ENCODE data around the gene STMN1.

Gene STMN1

DNA sequence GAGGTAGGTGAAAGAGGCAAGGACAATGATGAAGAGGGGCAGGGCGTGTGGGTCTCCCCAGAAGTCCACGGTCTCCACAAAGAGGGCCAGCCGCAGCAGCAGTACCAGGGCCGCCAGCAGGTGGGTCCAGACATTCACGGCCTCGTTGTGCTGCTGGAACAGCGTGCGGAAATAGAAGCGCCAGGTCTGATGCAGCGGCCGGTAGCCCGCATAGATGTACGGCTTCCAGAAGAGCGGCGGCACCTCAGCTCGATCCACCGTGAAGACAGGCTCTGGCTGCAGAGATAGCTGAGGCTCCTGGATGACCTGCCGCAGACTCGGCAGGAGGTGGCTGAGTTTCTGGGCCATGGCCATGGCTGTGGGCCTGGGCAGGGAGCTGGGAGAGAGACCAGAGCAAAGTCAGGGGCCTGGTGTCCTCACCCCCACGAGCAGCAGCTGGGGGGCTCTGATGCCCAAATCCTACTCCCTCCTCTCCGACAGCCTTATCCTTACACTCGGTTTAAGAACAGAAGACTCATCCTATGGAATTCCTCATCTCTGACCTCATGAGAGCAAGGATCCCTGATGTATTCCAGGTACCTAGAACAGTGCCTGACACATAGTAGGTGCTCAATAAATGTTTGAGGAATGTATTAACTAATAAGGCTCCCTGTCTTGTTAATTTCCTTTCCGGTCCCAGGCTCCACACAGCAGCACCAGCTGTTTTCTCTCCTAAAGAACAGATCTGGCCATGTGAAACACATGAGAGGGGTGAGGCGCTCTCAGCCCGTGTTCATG lies 42.5 kb downstream of the STMN1 start:
- H3K27me3 ChIP-seq = no peaks in the 10 kb centered on the region
- H4K20me1 ChIP-seq = no peaks in the 10 kb centered on the region
- H3K4me1 ChIP-seq = peaks cover 32 to 44% (median 36%) of the 10 kb centered on the region in 10 experiments
- no peak overlapping the region; a peak in 1 of 22 replicates for H3K4me2 ChIP-seq
- peaks cover 0 to 20% (median 10%) of the 10 kb centered on the region in 11 experiments; a peak in 10 of 22 replicates for H3K36me3 ChIP-seq
- H3K27ac ChIP-seq = peak overlapping the region in 5 of 11 experiments; percentile 2 to 96 (median 92); a peak in 5 of 22 replicates
- no peak overlapping the region for H3K9ac ChIP-seq
- H3K4me3 ChIP-seq = no peak overlapping the region
- no peaks in the 10 kb centered on the region for H3K9me3 ChIP-seq (replicated peaks in 1 of 11)
- TF ChIP-seq Cebpa-rat (IDR thresholded peaks at IDR 0.05) = no peak

DNA sequence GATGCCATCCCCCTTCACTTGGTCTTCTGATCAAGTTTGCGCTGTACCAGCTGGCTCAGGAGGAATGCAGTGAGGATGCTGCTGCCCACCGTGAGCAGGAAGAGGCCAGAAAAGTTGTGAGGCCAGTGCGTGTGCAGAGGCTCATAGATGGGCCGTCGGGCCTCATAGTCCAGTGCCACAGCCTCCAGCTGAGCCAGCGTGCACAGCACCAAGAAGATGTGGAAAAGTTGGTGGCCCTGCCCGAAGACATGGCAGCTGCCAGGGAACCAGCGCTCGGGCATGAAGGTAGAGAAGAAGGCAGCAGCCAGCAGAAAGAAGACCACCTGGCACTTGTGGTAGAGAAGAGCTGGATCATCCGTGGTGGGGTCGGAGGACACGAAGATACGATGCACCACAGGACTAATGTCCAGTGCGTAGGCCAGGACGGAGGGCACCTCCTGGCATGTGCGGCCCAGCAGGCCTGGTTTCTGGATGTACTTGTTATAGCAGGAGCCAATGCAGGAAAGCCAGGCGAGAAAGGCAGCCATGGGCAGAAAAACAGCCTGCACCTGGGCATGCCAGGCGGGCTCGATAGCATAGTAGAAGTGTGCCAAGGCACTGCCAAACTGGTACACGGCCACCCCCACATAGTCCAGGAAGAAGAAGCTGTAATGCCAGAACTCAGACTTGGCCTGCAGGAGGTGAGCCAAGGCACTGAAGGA lies 43.3 kb downstream of the STMN1 start:
- peak overlapping the region in 1 of 11 experiments; percentile 88; a peak in 1 of 22 replicates for H3K9ac ChIP-seq
- no peaks in the 10 kb centered on the region for H3K27me3 ChIP-seq
- H4K20me1 ChIP-seq = no peaks in the 10 kb centered on the region
- peaks cover 37 to 50% (median 42%) of the 10 kb centered on the region in 10 experiments for H3K4me1 ChIP-seq
- peak overlapping the region in 7 of 11 experiments; percentile 88 to 96 (median 95); a peak in 12 of 22 replicates for H3K4me2 ChIP-seq
- no peak overlapping the region for H3K4me3 ChIP-seq
- TF ChIP-seq Cebpa-rat (IDR thresholded peaks at IDR 0.05) = no peak
- H3K36me3 ChIP-seq = peaks cover 0 to 20% (median 10%) of the 10 kb centered on the region in 11 experiments; a peak in 10 of 22 replicates
- H3K27ac ChIP-seq = peak overlapping the region in 9 of 11 experiments; percentile 88 to 98 (median 93); a peak in 19 of 22 replicates
- H3K9me3 ChIP-seq (replicated peaks in 1 of 11) = no peaks in the 10 kb centered on the region

DNA sequence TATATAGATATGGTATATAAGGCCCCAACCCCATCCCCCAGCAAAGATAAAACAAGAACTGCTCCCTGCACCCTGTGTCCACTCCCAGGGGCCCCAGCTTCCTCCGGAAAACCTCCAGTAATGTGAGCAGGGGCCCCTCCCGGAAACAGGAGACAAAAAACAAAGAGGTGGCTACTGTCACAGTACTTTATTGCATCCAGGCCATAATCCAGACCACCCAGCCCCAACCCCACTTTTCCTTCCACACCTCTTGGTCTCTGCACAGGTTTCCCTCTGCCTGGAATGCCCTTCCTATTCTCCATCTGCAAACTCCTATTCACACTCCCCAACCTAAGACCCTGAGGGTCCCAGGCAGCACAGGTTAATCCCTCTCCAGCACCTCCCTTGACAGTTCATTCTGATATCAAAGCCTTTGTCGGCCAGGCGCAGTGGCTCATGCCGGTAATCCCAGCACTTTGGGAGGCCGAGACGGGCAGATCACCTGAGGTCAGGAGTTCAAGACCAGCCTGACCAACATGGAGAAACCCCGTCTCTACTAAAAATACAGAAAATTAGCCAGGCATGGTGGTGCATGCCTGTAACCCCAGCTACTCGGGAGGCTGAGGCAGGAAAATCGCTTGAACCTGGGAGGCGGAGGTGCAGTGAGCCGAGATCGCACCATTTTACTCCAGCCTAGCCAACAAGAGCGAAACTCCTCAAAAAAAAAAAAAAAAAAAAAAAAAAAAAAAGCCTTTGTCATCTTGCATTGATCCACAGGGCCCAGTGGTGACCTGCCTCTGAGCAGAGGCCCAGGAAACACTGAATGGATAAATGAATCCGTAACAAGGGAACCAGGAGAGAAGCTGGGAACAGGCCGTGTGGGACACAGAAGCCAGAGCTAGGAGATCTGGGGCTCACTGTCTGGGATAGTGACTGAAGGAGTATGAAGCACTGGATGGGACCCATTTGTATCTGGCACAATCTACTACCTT lies 44.6 kb downstream of the STMN1 start:
- peak overlapping the region; percentile 88 to 98 (median 95) for H3K4me2 ChIP-seq
- peak overlapping the region; percentile 86 to 98 (median 93); a peak in 20 of 22 replicates for H3K27ac ChIP-seq
- H3K36me3 ChIP-seq = peaks cover 0 to 20% (median 10%) of the 10 kb centered on the region in 11 experiments; a peak in 10 of 22 replicates
- TF ChIP-seq Cebpa-rat (IDR thresholded peaks at IDR 0.05) = no peak
- H3K9me3 ChIP-seq (replicated peaks in 1 of 11) = no peaks in the 10 kb centered on the region
- 0 out of 22 replicates have a peak, but pooled peaks cover 0 to 4% (median 0%) of the 10 kb centered on the region in 11 experiments for H4K20me1 ChIP-seq
- H3K9ac ChIP-seq = peak overlapping the region; percentile 70 to 94 (median 88)
- peak overlapping the region; percentile 56 to 75 (median 70); a peak in 17 of 20 replicates for H3K4me3 ChIP-seq
- peaks cover 37 to 50% (median 44%) of the 10 kb centered on the region in 10 experiments for H3K4me1 ChIP-seq
- no peaks in the 10 kb centered on the region for H3K27me3 ChIP-seq

DNA sequence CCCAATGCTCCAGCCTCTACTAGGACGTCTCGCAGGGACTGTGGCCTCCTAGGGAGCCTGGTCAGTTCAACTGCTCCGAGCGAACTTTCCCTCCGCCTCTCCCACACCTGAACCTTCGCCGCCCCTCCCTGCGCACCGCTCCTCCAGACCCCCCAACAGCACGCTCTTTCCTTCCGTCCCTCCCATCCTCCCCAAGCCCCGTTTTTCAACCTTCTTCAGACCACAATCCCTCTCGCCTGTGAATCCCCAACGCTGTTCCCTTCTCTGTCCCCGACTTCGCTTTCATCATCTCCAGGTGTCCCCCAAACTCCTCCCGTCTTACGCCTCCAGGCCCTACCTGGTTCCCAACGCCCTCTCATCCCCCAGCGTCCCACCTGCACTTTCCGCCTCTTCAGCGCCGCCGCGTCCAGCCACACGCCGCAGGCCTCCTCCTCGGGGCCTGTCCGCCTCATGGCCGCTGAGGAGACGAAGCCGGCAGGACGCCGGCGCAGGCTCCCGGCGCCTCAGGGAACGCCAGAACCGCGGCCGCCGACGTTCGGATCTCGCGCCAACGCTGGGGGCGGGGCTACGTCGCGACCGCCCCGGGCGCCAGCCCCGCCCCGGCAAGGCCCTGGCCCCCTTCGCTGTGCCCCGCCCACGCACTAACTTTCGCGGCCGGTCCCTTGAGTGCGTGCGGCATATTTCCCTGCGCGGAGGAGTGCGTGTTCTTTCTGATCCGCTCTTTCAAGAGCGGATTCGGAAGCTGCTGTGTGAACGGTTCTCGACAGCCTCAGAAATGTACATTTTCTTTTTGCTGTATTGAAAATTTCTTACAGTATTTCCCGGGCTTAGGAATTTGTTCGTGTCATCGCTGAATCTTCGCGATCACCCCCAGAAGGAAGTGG lies 47.1 kb downstream of the STMN1 start, which contains the start of gene AUNIP:
TSS of gene AUNIP (minus strand) at position 552 of the 884 bp plus-strand sequence. CDS start at position 452, 100 bp downstream.
- no peak for TF ChIP-seq Cebpa-rat (IDR thresholded peaks at IDR 0.05)
- no peaks in the 10 kb centered on the region for H3K27me3 ChIP-seq
- peaks cover 0 to 20% (median 10%) of the 10 kb centered on the region in 11 experiments; a peak in 12 of 22 replicates for H3K36me3 ChIP-seq
- no peaks in the 10 kb centered on the region for H3K9me3 ChIP-seq (replicated peaks in 1 of 11)
- peak within 1 kb of the TSS; percentile 86 to 98 (median 93) for H3K27ac ChIP-seq
- peaks cover 37 to 50% (median 46%) of the 10 kb centered on the region in 10 experiments for H3K4me1 ChIP-seq
- peak within 1 kb of the TSS; percentile 81 to 94 (median 88) for H3K9ac ChIP-seq
- peaks cover 0 to 4% (median 0%) of the 10 kb centered on the region in 11 experiments; a peak in 1 of 22 replicates for H4K20me1 ChIP-seq
- peak within 1 kb of the TSS; percentile 56 to 75 (median 70) for H3K4me3 ChIP-seq
- peak within 1 kb of the TSS; percentile 88 to 98 (median 95) for H3K4me2 ChIP-seq

GRCh38 chr1:25858494-25858893 lies 47.7 kb downstream of the STMN1 start:
- H3K36me3 ChIP-seq = peaks cover 0 to 19% (median 10%) of the 10 kb centered on the region in 11 experiments; a peak in 13 of 22 replicates
- H3K27ac ChIP-seq = peak overlapping the region in 9 of 11 experiments; percentile 86 to 98 (median 92); a peak in 18 of 22 replicates
- peak overlapping the region; percentile 56 to 75 (median 70) for H3K4me3 ChIP-seq

DNA sequence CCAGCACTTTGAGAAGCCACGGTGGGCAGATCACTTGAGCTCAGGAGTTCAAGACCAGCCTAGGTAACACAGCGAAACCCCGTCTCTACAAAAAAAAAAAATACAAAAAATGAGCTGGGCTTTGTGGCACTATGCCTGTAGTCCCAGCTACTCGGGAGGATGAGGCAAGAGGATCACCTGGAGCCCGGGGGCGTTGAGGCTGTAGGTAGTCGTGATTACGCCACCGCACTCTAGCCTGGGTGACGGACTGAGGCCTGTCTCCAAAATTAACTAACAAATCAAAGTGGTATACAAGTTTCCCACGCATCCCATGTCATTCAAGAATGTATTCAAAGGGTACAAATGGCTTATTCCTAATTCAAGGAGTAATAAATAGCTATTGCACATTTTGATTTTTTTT lies 49.4 kb downstream of the STMN1 start:
- no peak overlapping the region for H3K27ac ChIP-seq
- H3K9ac ChIP-seq = no peak overlapping the region
- H4K20me1 ChIP-seq = peaks cover 0 to 4% (median 0%) of the 10 kb centered on the region in 11 experiments; a peak in 1 of 22 replicates
- peaks cover 28 to 37% (median 33%) of the 10 kb centered on the region in 10 experiments for H3K4me1 ChIP-seq
- no peak overlapping the region for H3K4me3 ChIP-seq
- no peaks in the 10 kb centered on the region for H3K27me3 ChIP-seq
- H3K4me2 ChIP-seq = no peak overlapping the region
- peaks cover 0 to 15% (median 2%) of the 10 kb centered on the region in 11 experiments; a peak in 6 of 22 replicates for H3K36me3 ChIP-seq
- H3K9me3 ChIP-seq (replicated peaks in 1 of 11) = peaks cover 0 to 1% (median 0%) of the 10 kb centered on the region in 11 experiments; a peak in 1 of 22 replicates
- TF ChIP-seq Cebpa-rat (IDR thresholded peaks at IDR 0.05) = no peak

More at GRCh38 chr1:25858494-25858893, 47.7 kb downstream of the STMN1 start:
- no peaks in the 10 kb centered on the region for H3K27me3 ChIP-seq
- no peak for TF ChIP-seq Cebpa-rat (IDR thresholded peaks at IDR 0.05)
- H4K20me1 ChIP-seq = peaks cover 0 to 4% (median 0%) of the 10 kb centered on the region in 11 experiments; a peak in 1 of 22 replicates
- H3K4me2 ChIP-seq = peak overlapping the region; percentile 88 to 98 (median 95)
- H3K9me3 ChIP-seq (replicated peaks in 1 of 11) = no peaks in the 10 kb centered on the region
- peaks cover 37 to 49% (median 44%) of the 10 kb centered on the region in 10 experiments for H3K4me1 ChIP-seq
- H3K9ac ChIP-seq = peak overlapping the region; percentile 81 to 94 (median 88)

GRCh38 chr1:25854554-25854953 lies 51.7 kb downstream of the STMN1 start:
- H3K9me3 ChIP-seq (replicated peaks in 1 of 11) = peaks cover 0 to 5% (median 0%) of the 10 kb centered on the region in 11 experiments; a peak in 1 of 22 replicates
- H4K20me1 ChIP-seq = peaks cover 0 to 4% (median 0%) of the 10 kb centered on the region in 11 experiments; a peak in 1 of 22 replicates
- no peak overlapping the region for H3K4me2 ChIP-seq
- H3K27ac ChIP-seq = no peak overlapping the region
- H3K4me3 ChIP-seq = no peak overlapping the region
- no peaks in the 10 kb centered on the region for H3K27me3 ChIP-seq
- TF ChIP-seq Cebpa-rat (IDR thresholded peaks at IDR 0.05) = no peak
- peaks cover 8 to 16% (median 12%) of the 10 kb centered on the region in 10 experiments; a peak in 19 of 20 replicates for H3K4me1 ChIP-seq
- H3K9ac ChIP-seq = no peak overlapping the region
- H3K36me3 ChIP-seq = peaks cover 0 to 25% (median 8%) of the 10 kb centered on the region in 11 experiments; a peak in 7 of 22 replicates

Data from BLaER1 treated with 17β-estradiol and CSF1 and Interleukin-3, amounts not matched to agents 10 nM and 100 nM (cell line).